A549 treated with Mapracorat at 1 μM for 4 hours (cell line): ENCODE measurements around the gene CRISP2. TPM values are rescaled to one million over a fixed set of nuclear protein-coding genes. Genes with fewer than 3 reads are reported as not detected.

Source experiments
- total RNA-seq: library from RNA; stranded (reverse); fragments of 200-300 nt; extraction: Qiagen RNA extraction; gene quantifications from 5 replicates; pipeline ENCODE4 v1.2.3, GENCODE V29; 2022

Gene CRISP2
- not detected in 5 replicates for total RNA-seq

GRCh38 chr6:49713346-49713745, at the start of gene CRISP2:
Gene CRISP2, minus strand, starts transcription at chr6:49713543. Its CDS starts 4,347 bp downstream, at chr6:49709196.

GRCh38 chr6:49744259-49744658, 30.9 kb upstream of the CRISP2 start, which contains the start of gene CRISP3:
Gene CRISP3, minus strand, starts transcription at chr6:49744388. Its CDS starts 21 bp downstream, at chr6:49744367.

Other genes starting within 250 kb of the CRISP2 start
- not detected in 5 replicates for gene GLYATL3, start 213.6 kb downstream of the CRISP2 start, total RNA-seq
- gene C6orf141, start 162.9 kb downstream of the CRISP2 start, total RNA-seq: 9.7 to 13.3 TPM (median 11.2 TPM) in 5 replicates
- not detected in 5 replicates for gene RHAG, start 76.7 kb downstream of the CRISP2 start, total RNA-seq
- not detected in 5 replicates for gene CRISP3, start 30.8 kb upstream of the CRISP2 start, total RNA-seq
- not detected in 5 replicates for gene PGK2, start 73.7 kb upstream of the CRISP2 start, total RNA-seq
- gene CRISP1, start 153.0 kb upstream of the CRISP2 start, total RNA-seq: not detected in 5 replicates